ENCODE measurements around the gene UNC45B. TPM values are rescaled to one million over a fixed set of nuclear protein-coding genes. Genes with fewer than 3 reads are reported as not detected.
A peak's percentile ranks its signal among the peaks of the same experiment; 100 is the strongest.
"Not testable (repeated sequence)": the region's sequence is repeated elsewhere in the genome, so short reads cannot be mapped to it uniquely, and the experiment has no call there.

The UNC45B gene, protein sequence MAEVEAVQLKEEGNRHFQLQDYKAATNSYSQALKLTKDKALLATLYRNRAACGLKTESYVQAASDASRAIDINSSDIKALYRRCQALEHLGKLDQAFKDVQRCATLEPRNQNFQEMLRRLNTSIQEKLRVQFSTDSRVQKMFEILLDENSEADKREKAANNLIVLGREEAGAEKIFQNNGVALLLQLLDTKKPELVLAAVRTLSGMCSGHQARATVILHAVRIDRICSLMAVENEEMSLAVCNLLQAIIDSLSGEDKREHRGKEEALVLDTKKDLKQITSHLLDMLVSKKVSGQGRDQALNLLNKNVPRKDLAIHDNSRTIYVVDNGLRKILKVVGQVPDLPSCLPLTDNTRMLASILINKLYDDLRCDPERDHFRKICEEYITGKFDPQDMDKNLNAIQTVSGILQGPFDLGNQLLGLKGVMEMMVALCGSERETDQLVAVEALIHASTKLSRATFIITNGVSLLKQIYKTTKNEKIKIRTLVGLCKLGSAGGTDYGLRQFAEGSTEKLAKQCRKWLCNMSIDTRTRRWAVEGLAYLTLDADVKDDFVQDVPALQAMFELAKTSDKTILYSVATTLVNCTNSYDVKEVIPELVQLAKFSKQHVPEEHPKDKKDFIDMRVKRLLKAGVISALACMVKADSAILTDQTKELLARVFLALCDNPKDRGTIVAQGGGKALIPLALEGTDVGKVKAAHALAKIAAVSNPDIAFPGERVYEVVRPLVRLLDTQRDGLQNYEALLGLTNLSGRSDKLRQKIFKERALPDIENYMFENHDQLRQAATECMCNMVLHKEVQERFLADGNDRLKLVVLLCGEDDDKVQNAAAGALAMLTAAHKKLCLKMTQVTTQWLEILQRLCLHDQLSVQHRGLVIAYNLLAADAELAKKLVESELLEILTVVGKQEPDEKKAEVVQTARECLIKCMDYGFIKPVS
- total RNA-seq = not detected
- long read RNA-seq = 0 reads

DNA sequence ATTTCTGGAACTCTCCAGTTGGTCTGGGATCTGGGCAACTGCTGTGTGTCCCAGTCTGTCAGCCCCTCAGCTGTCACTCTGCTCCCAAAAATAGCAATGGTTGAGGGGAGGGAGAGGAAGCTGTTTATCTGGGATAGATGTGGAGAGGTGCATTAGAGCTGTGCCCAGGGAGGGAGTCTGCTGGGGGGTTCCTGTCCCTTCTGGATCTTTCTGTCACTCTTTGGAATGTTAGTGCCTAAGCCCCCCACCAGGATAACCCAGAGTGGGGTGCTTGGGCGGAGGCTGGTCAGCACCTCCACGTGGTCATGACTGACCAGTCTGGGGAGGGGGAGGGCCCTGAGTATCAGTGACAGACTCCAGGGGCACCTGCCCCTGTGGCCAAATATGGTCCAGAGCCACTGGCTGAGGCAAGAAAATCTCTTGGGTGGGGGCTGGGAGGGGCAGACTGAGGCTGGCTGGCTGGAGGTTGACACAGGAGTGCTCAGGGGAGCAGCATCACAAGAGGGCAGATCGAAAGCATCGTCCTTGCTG, at the start of gene UNC45B:
Gene UNC45B, plus strand, starts transcription at position 443 of the 531 bp plus-strand sequence. CDS start 447 bp downstream, outside the sequence.
- ATAC-seq (no peak), DNase-seq (no peak)
- intact Hi-C loops (cut with DNase I, micrococcal nuclease) = no loop called here

DNA sequence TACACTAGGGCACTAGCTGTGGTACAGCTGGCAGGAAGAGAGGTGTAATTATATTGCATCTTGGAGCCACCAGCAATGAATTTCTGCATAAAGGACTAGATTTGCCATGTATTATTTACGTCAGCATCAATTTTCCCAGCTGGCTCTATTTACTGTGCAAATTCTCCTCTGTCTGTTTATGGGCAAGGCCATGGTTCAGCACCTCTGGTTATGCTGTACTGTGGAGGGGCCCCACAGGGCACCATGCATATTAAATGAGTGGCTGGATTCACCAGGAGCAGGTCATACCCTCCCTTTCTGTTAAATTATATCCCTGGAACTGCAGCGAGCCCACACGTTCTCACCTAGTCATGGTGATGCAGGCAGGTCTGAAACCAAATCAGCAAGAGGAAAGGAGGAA, 47.7 kb upstream of the UNC45B start:
- ATAC-seq (no peak), DNase-seq (no peak)
- intact Hi-C loops (cut with DNase I, micrococcal nuclease) = no loop called here

DNA sequence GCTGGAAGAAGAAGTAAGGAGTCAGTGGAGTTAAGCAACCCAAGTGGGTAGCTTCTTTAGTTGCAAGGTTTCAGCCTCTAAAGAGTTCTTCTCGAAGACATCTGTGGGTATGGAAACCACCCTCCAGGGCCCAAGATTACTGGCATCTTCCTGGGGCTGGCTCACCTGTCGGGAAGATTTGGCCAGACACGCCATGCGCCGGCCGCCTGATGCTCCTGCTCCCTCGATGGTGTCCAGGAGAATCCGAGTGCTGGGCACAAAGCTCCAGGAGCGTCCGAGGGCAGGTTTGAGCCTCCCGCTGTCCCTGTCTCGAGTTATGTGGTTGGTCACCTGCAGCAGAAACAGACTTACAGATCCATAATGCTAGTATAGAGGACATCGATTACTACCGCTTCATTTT, 46.6 kb upstream of the UNC45B start:
- ATAC-seq = no peak

DNA sequence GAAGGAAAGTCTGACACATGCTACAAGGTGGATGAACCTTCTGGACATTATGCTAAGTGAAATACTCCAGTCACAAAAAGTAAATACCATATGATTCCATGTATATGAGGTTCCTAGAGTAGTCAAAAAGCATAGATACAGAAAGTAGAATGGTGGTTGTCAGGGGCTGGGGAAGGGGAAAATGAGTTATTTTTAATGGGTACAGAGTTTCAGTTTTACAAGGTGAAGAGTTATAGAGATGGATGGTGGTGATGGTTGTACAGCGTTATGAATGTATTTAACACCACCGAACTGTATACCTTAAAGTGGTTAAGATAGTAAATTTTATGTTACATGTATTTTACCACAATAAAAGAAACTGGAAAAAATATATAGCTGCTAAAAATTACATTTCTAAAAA, 45.9 kb upstream of the UNC45B start:
- no peak for ATAC-seq
- no peak for DNase-seq
- intact Hi-C loops (cut with DNase I, micrococcal nuclease) = no loop called here

More for the DNA sequence above, 46.6 kb upstream of the UNC45B start:
- DNase-seq = no peak
- intact Hi-C loops (cut with DNase I, micrococcal nuclease) = no loop called here

DNA sequence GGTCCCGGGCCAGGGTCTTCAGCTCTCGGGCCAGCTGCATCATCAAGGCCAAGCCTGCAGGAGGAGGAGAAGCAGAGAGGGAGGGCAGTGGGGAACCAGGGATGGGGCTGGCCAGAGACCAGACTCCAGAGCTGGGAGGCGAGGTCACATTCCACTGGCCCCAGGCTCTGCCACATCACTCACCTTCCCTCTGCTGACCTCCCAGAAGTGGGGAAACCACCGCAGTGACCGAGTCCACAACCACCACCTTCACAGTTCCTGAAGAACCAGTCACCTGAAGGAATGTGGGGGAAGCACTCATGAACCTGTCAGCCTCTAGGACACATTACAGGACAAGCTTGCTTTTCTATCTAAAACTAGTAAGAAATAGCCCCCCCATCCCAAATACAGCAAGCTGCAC, 44.3 kb upstream of the UNC45B start:
- ATAC-seq = no peak
- intact Hi-C loops (cut with DNase I, micrococcal nuclease) = no loop called here
- no peak for DNase-seq

DNA sequence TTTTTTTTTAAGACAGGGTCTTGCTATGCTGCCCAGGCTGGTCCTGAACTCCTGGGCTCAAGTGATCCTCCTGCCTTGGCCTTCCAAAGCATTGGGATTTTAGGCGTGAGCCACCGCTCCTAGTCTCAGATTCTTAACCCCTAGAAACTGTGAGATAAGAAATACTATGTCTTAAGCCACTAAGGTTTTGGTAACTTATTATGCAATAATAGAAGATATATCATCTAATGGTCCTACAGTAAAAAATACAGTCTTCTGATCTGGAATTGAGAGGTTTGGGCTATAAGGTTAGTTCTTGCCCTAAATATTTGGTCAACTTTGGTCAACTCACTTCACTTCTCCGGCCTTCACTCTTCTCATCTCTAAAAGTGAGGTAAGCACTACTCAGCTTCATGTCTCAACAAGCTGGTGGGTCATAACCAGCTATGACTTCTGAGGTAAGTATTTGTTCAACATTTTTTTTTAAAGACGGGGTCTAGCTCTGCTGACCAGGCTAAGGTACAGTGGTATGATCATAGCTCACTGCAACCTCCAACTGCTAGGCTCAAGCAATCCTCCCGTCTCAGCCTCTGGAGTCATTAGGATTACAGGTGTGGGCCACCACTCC, 42.7 kb upstream of the UNC45B start:
- ATAC-seq (no peak), DNase-seq (no peak)
- intact Hi-C loops (cut with DNase I, micrococcal nuclease) = no loop called here

DNA sequence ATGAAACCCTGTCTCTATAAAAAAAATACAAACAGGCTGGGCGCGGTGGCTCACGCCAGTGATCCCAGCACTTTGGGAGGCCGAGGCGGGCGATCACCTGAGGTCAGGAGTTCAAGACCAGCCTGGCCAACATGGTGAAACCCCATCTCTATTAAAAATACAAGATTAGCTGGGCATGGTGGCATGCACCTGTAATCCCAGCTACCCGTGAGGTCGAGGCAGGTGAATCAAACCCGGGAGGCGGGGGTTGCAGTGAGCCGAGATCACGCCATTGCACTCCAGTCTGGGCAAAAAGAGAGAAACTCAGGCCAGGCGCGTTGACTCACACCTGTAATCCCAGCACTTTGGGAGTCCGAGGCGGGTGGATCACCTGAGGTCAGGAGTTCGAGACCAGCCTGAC, 36.8 kb upstream of the UNC45B start:
- not testable (repeated sequence) for DNase-seq

DNA sequence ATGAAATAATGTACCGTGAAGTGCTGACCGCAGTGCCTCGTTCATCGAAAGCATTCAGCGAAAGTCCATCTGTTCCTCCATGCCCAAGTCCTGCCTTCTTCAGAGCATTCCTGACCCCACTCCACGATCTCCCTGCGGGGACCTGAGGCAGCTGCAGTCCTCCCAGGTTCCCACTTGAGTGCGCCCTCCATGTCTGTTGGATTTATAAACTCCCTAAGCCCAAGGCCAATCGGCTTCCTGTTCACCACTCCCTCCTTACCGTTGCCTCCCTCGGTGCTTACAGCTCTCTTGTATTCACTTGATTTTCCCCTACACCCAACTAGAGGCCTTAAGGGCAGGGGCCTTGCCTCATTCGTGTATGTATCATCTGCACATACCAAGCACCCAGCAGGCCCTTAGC, 30.8 kb upstream of the UNC45B start:
- ATAC-seq (no peak), DNase-seq (no peak)
- intact Hi-C loops (cut with DNase I, micrococcal nuclease) = no loop called here

More for the DNA sequence above, 36.8 kb upstream of the UNC45B start:
- ATAC-seq; intact Hi-C loops (cut with DNase I, micrococcal nuclease): not testable (repeated sequence)

DNA sequence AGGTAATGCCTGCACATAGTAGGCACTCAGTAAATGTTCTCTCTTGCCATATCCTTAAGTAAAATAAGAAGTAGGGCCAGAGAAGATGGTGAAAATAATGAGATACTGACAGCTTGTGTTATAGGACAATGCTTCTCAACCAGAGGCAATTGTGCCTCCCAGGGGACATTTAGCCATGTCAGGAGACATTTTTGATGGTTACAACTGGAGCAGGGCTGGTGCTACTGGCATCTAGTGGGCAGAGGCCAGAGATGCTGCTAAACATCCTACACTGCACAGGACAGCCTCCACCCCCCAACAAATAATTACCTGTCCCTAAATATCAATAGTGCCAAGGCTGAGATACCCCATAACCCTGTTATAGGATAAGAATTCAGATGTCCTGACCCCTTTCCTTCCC, 29.6 kb upstream of the UNC45B start:
- peak; percentile 26 for ATAC-seq
- no peak for DNase-seq
- intact Hi-C loops (cut with DNase I, micrococcal nuclease) = no loop called here

DNA sequence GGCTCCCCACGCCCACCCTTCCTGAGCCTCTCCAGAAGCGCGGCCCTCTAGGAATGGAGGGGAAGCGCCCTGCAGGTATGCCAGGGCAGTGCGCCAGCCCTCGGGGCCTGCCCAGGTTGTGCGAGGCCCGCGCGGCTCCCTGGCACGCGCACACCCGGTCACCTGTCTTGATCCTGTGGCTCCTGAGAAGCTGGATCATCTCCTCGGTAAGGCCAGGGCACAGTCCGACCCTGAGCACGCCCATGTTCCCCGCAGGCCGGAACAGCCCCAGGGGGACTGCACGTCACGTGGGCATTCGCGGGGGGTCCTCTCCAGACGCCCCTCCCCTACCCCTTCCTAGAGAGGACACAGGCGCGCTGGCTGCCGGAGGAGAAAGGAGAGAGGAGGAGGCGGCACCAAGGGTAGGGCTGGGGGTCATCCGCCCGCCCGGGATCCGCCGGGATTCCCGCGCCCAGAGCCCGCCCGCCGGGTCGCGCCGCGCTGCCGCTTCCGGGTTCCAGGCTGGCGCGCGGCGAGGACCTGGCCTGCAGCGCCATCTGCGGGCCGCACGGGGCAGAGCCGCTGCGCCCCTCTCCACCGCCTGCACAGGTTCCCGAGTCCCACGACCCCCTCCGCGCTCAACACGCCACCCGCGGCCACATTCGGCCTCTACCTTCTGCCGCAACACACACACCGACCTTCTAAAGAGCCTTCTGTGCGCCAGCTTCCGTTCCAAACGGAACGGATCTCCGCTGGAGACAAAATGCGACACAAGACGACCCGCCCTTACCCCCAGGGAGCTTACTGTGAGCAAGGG, 28.0 kb upstream of the UNC45B start, which contains the start of gene RAD51D:
Gene RAD51D, minus strand, starts transcription at position 491 of the 796 bp plus-strand sequence. Its CDS starts 247 bp downstream, at position 244.
- ATAC-seq (peak; percentile 92), DNase-seq (peak; percentile 48 to 80)
- intact Hi-C loops (cut with DNase I, micrococcal nuclease) = loop anchor here in 1 of 2 donors (5.0 kb wide), 1 partner anchor 577 kb away; no protein-coding TSS in a partner anchor

DNA sequence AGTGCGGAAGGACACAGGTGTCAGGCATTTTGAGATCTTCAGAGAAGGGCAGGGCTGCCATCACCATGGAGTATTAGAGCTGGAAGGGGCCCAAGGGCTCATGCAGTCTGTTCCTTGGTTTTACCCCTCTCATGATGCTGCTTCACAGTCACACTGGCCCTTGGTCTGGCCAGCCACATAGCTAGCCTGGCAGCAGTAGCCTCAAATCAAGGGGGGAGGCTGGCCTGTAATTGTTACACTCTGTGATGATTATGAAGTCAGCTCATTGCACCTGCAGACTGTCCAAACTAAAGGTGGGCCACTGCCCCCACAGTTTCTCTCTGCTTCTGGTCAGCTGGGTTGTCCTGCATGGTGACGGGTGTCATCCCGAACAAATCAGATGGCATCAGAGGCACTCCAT, 26.3 kb upstream of the UNC45B start, which contains the start of gene FNDC8:
Gene FNDC8, plus strand, starts transcription at position 301 of the 400 bp plus-strand sequence. Its CDS starts 79 bp downstream, at position 380.
- DNase-seq = no peak

DNA sequence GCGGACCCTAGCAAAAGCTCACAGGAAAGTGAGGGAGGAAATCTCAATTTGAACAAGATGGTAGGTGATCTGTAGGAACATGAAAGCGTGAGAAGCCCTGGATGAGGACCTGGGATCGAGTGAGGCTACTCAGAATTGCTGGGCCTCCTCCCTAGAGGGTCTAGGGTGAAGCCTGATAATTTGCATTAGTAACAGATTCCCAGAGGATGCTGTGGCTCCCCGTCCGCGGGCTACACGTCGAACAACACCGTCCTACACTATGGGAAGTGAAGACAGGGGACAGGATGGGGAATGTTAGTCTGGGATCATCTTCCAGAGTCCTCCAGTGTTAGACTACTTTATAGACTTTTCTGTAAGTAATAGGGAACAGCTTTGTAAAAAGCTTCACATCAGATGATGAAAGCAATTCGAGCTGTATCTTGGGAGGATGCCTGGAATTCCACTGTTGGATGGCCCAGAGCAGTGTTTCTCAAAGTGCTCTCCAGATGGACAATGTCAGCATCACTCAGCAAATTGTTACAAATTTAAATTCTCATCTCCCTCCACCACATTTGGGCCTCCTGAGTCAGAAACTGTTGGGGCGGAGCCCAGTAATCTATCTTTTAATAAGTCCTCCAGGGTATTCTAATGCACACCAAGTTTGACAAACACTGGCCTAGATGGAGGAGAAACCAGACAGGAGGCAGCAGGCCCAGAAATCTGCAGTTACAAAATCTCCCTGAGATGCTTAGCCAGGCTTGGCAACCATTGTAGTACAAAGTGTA, 19.7 kb upstream of the UNC45B start:
- DNase-seq = no peak
- intact Hi-C loops (cut with DNase I, micrococcal nuclease) = no loop called here
- no peak for ATAC-seq

More for the DNA sequence above, 26.3 kb upstream of the UNC45B start, which contains the start of gene FNDC8:
- ATAC-seq = no peak
- intact Hi-C loops (cut with DNase I, micrococcal nuclease) = loop anchor here in 1 of 2 donors (5.0 kb wide), 1 partner anchor 579 kb away; no protein-coding TSS in a partner anchor

DNA sequence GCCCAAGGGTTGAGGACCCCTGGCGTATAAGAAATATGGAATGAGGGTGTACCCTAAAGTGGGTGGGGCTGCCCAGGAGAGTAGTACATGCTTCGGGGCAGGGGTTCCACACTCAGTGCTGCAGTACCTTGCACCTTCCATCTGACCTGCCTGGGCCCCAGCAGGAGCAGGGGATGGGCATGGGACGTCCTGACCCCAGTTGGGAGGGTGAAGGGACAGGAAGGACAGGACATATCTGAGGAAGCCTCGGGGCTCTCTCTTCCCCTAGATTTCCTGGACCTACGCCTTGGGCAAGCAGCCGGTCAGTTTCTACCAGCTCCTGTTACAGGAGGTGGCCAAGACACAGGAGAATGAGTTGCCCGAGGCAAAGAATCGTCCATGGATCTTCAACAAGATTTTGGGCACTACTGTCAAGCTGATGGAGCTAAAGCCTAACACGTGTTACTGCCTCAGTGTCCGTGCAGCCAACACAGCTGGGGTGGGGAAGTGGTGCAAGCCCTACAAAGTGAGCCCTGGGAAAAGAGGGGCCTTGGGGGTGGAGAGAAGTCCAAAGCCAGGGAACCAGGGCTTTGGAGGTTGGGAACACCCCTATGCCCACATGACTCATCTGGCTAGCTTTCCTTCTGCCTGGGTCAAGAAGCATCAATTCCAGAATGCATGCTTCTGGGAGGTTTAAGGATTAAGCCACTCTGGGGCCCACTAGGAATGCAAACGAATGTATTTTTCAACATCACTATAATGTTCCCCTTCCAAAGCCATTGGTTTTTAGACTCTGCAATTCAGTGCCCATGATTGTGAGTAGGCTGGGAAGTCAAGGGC, 18.3 kb upstream of the UNC45B start:
- intact Hi-C loops (cut with DNase I, micrococcal nuclease) = no loop called here
- ATAC-seq = no peak
- no peak for DNase-seq

DNA sequence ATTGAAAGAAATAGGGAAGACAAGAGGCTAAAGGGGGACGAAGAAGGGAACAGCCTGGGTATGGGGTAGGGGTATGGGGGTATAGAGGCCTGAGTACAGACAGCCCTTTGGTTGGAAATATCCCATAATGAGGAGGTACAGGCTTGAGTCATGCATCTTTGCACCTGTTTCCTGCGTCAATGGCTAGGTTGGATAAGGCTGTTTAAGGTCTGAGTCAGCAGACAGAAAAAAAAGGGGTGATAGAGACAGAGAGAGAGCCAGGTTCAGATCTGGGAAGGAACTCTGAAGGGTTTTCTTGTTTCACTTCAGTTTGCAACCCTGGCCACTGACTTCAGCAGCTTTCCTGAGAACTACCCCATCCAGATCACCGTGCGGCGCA, 17.7 kb upstream of the UNC45B start:
- DNase-seq = no peak
- intact Hi-C loops (cut with DNase I, micrococcal nuclease) = no loop called here
- no peak for ATAC-seq

DNA sequence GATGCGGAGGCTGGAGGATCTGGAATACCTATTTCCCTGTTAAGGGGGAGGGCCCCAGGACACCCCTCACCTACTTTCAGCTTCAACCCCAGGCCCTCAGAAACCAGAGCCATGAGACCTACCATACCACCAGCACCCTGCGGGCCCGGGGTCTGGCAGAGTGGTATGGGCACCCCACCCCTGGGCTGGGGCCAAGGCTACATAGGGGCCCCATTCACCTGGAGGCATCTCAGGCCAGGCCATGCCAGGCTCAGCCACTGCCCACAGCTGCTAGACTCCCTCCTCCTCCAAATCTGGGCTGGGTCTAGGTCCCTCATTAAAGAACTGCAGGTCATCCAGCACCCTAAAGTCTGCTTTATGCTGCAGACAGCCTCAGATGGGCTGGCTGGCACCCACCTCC, 17.2 kb upstream of the UNC45B start:
- ATAC-seq (no peak), DNase-seq (no peak)
- intact Hi-C loops (cut with DNase I, micrococcal nuclease) = no loop called here

DNA sequence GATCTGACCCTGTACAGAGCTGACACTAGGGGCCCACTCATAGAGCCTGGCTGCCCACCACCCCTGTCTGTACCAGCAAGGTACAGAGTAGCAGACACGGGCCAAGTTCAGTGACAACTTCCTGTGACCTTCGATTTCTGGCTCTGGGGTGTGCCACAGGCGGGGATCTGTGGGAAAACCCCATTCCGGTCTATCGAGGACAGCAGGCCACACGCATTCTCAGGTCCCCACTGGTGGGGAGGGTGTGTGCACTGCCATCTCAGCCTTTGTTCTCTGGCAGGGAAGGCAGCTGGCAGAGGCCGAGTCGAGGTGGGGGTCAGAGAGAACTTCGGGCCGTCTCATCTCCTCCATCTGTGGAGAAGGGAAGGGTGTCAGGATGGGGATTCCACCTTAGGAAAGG, 15.5 kb upstream of the UNC45B start:
- peak; percentile 83 for ATAC-seq
- intact Hi-C loops (cut with DNase I, micrococcal nuclease) = no loop called here
- DNase-seq = no peak
